Measurements from ENCODE around the gene LMNTD2.

The LMNTD2 gene

DNA sequence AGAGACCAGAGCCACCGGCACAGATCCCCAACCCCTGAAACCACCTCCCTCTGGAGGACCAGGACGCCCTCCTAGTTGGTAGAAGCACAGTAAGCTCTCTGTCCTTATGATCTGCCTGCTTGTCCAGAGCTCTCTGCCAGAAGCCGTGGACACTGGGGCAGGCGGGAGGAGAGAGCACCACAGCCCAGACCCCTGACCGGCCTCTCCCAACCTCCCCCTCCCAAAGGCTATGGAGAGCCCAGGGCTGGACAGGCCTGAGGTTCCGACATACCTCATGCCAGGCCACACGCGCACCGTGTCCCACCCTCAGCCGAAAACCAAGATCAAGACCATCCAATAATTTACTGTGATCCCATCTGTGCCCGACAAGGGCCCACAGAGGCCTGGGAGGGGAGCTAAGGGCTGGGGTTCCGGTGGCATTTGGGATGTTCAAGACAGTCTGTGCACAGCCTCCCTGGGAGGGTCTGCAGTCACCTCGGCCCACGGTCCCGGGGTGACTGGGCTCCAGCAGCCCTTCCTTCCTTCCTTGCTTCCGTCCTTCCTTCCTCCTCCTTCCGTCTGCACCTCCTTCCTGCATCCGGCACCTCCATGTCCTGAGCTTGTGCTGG, 28.5 kb downstream of the LMNTD2 start:
- H3K27ac ChIP-seq (ENCODE audit: poor library complexity, severe bottlenecking), result no peak overlapping the region
- H3K36me3 ChIP-seq (ENCODE audit: low read depth), result peaks cover 28% of the 10 kb centered on the region
- no peak for ATAC-seq (ENCODE audit: low read depth)
- no peaks in the 10 kb centered on the region for H3K9me3 ChIP-seq (ENCODE audit: severe bottlenecking)
- no peaks in the 10 kb centered on the region for H3K4me1 ChIP-seq (ENCODE audit: insufficient read depth, poor library complexity, severe bottlenecking)
- H3K27me3 ChIP-seq (ENCODE audit: insufficient read depth, poor library complexity, severe bottlenecking), result no peaks in the 10 kb centered on the region
- TF ChIP-seq, protein P1, sequence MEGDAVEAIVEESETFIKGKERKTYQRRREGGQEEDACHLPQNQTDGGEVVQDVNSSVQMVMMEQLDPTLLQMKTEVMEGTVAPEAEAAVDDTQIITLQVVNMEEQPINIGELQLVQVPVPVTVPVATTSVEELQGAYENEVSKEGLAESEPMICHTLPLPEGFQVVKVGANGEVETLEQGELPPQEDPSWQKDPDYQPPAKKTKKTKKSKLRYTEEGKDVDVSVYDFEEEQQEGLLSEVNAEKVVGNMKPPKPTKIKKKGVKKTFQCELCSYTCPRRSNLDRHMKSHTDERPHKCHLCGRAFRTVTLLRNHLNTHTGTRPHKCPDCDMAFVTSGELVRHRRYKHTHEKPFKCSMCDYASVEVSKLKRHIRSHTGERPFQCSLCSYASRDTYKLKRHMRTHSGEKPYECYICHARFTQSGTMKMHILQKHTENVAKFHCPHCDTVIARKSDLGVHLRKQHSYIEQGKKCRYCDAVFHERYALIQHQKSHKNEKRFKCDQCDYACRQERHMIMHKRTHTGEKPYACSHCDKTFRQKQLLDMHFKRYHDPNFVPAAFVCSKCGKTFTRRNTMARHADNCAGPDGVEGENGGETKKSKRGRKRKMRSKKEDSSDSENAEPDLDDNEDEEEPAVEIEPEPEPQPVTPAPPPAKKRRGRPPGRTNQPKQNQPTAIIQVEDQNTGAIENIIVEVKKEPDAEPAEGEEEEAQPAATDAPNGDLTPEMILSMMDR (IDR thresholded peaks at IDR 0.05; ENCODE audit: poor library complexity, severe bottlenecking), result no peak
- H3K4me3 ChIP-seq (ENCODE audit: severe bottlenecking), result no peak overlapping the region
- DNase-seq (ENCODE audit: low spot score), result no peak

DNA sequence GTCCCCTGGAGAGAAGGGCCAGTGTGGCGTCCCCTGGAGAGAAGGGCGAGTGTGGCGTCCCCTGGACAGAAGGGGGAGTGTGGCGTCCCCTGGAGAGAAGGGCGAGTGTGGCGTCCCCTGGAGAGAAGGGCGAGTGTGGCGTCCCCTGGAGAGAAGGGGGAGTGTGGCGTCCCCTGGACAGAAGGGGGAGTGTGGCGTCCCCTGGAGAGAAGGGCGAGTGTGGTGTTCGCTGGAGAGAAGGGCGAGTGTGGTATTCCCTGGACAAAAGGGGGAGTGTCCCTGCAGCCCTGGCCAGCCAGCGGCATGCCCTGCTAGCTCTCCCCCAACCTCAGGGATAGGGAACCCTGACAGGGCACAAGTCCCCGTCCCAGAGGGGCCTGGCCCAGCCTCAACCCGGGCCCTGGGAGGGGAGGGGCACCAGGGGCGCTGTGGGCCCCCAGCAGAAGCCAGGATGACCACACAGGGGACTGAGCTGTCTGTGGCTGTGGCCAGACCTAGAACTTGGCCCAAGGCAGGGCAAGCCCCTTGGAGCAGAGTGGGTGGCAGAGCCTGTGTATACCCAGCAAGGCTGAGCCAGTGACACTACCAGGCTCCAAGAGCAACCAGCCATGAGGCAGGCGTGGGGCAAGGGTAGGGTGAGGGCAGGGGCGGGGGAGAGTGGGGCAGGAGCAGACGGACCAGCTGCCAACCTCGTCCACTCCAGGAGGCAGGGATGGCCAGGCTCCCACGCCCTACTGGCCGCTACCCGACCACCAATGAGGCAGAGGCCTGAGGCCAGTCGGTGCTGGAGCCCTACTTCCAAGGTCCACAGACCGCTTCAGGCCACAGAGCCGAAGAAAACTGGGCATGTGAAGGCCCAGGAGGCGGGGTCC, 29.3 kb downstream of the LMNTD2 start:
- Histone ChIP-seq H3K4me3 (ENCODE audit: severe bottlenecking) (no peak overlapping the region), H3K27me3 (ENCODE audit: insufficient read depth, poor library complexity, severe bottlenecking) (no peaks in the 10 kb centered on the region), H3K36me3 (ENCODE audit: low read depth) (peaks cover 28% of the 10 kb centered on the region), H3K9me3 (ENCODE audit: severe bottlenecking) (no peaks in the 10 kb centered on the region), H3K4me1 (ENCODE audit: insufficient read depth, poor library complexity, severe bottlenecking) (no peaks in the 10 kb centered on the region), H3K27ac (ENCODE audit: poor library complexity, severe bottlenecking) (no peak overlapping the region)
- DNase-seq (ENCODE audit: low spot score) (peak; percentile 67), ATAC-seq (ENCODE audit: low read depth) (no peak)
- TF ChIP-seq, protein P1 (IDR thresholded peaks at IDR 0.05; ENCODE audit: poor library complexity, severe bottlenecking), result no peak

- Histone ChIP-seq H3K36me3 (ENCODE audit: low read depth) (peaks cover 28% of the 10 kb centered on the region), H3K27me3 (ENCODE audit: insufficient read depth, poor library complexity, severe bottlenecking) (no peaks in the 10 kb centered on the region), H3K4me1 (ENCODE audit: insufficient read depth, poor library complexity, severe bottlenecking) (no peaks in the 10 kb centered on the region), H3K9me3 (ENCODE audit: severe bottlenecking) (no peaks in the 10 kb centered on the region), H3K27ac (ENCODE audit: poor library complexity, severe bottlenecking) (no peak overlapping the region), H3K4me3 (ENCODE audit: severe bottlenecking) (no peak overlapping the region)
- ATAC-seq (ENCODE audit: low read depth) (no peak), DNase-seq (ENCODE audit: low spot score) (no peak)
- TF ChIP-seq, protein P1 (IDR thresholded peaks at IDR 0.05; ENCODE audit: poor library complexity, severe bottlenecking), result no peak
Measured at GRCh38 chr11:529728-530411, 30.7 kb downstream of the LMNTD2 start.

GRCh38 chr11:528815-529727, 31.5 kb downstream of the LMNTD2 start:
- Histone ChIP-seq H3K36me3 (ENCODE audit: low read depth) (peaks cover 25% of the 10 kb centered on the region), H3K4me1 (ENCODE audit: insufficient read depth, poor library complexity, severe bottlenecking) (no peaks in the 10 kb centered on the region), H3K4me3 (ENCODE audit: severe bottlenecking) (no peak overlapping the region), H3K27ac (ENCODE audit: poor library complexity, severe bottlenecking) (no peak overlapping the region), H3K9me3 (ENCODE audit: severe bottlenecking) (no peaks in the 10 kb centered on the region), H3K27me3 (ENCODE audit: insufficient read depth, poor library complexity, severe bottlenecking) (no peaks in the 10 kb centered on the region)
- TF ChIP-seq, protein P1 (IDR thresholded peaks at IDR 0.05; ENCODE audit: poor library complexity, severe bottlenecking), result no peak
- no peak for ATAC-seq (ENCODE audit: low read depth)
- peak; percentile 60 for DNase-seq (ENCODE audit: low spot score)
